Retinal pigment epithelial cell (primary cell): ENCODE results near the gene HSF2BP.

Experiments
- DNase-seq: peaks from one replicate; pipeline ENCODE4 v3.0.0-alpha.2; 2010; ENCODE audit warnings: low read depth
- H3K4me3 ChIP-seq: 2 replicates; pipeline ENCODE4 v1.5.1; 2011; ENCODE audit warnings: mild to moderate bottlenecking, low read length, control low read depth, moderate library complexity
- TF ChIP-seq, protein P1 (sequence below): conservative IDR thresholded peaks from 2 replicates; pipeline ENCODE4 v1.5.1; 2011; ENCODE audit warnings: low read depth, low read length, control low read depth, inconsistent platforms

Gene HSF2BP

DNA sequence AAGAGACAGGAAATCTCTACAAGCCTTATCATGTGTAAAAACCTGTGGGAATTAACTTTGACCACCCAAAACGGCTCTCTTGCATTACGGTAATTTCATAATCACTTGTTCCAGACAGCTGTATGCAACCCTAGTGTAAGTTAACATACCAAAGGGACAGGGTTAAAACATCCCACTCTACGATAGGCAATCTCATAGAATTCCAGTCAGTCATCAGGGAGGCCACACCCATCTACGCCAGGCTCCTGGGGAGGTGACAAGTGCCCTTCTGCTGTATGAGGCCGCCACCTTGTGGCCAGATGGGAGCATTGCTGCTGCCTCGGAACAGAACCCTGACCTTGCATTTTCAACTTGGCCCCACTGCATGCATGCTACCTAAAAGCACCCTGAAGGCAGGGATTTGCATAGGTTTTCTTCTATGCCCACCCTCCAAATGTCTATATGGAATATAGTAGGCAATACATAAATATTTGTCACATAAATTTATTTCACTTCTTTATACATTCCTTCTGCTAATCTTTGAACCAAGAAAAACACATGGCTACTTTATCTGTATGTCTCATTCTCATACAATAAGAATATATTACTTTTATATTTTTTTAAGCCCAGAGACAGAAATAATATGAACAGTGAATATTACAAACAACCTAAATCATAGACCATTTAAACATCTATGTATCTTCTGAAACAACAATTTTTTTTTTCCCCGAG is 12.6 kb downstream of the HSF2BP start:
- TF ChIP-seq, protein P1, sequence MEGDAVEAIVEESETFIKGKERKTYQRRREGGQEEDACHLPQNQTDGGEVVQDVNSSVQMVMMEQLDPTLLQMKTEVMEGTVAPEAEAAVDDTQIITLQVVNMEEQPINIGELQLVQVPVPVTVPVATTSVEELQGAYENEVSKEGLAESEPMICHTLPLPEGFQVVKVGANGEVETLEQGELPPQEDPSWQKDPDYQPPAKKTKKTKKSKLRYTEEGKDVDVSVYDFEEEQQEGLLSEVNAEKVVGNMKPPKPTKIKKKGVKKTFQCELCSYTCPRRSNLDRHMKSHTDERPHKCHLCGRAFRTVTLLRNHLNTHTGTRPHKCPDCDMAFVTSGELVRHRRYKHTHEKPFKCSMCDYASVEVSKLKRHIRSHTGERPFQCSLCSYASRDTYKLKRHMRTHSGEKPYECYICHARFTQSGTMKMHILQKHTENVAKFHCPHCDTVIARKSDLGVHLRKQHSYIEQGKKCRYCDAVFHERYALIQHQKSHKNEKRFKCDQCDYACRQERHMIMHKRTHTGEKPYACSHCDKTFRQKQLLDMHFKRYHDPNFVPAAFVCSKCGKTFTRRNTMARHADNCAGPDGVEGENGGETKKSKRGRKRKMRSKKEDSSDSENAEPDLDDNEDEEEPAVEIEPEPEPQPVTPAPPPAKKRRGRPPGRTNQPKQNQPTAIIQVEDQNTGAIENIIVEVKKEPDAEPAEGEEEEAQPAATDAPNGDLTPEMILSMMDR: peak; percentile 98
- no peak overlapping the region for H3K4me3 ChIP-seq
- DNase-seq: peak; percentile 87

DNA sequence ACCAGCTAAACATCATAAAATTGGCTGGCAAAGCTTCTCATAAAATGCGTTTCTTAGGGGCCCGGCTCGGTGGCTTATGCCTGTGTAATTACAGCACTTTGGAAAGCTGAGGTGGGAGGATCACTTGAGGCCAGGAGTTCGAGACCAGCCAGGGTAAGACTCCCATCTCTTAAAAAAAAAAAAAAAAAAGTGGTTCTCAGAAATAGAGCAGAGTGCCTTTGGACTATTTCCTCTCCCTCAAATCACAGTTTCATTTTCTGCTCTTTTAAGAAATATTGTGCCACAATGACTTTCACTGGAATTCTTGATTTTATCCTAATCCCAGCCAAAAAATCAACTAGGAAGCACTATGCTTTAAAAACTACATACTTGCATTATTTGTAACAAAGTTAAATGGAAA is 13.3 kb downstream of the HSF2BP start:
- H3K4me3 ChIP-seq: no peak overlapping the region
- no peak for DNase-seq
- TF ChIP-seq, protein P1: no peak

DNA sequence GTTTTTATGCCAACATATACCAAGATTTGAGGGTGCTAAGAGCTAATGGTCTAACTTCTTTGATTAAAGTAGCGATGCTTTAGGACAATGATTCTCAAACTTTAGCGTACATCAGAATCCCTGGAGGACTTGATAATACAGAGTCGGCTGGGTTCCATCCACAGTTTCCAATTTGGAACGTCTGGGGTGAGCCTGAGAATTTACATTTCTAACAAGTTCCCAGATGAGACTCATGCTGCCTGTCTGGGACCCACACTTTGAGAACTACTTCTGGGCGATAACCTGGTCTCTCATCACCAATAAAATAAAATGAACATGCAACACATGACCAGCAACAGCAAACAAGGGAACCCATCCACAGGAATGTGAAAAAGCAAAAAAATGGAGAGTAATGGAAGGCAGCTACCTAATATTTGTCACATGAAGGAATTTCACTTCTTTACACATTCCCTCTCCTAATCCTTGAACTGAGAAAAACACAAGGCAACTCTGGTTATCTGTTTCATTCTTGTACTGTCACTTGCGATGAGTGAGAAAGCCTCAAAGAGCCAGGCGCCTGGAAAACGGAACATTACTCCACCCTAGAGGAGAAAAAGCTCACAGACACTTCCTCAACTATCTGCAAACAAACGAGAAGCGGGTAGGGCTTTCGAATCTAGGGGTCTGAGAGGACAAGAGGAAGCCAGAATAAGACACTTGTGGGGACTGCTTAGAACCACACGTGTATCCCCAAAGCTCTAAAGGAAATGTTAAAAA is 14.0 kb downstream of the HSF2BP start:
- no peak overlapping the region for H3K4me3 ChIP-seq
- DNase-seq: peak; percentile 89
- TF ChIP-seq, protein P1: peak; percentile 71

DNA sequence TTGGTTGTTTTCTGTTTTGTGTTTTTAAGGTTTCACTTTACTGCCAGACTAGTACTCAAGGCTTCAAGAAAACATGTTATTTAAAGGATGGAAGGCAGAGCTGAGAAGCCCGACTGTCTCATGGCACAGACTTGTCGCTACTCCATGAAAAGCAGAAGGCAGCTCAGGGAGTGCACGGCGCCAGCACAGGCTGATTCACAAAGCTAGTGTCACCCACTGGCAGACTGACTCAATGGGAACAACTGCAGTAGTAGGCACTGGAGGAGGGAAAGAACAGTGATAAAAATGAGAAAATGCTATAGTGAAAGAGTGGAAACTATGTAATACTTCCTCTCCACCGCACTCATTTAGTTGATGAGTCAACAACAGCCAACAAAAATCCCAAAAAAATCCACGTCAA is 14.7 kb downstream of the HSF2BP start:
- no peak for DNase-seq
- TF ChIP-seq, protein P1: no peak

DNA sequence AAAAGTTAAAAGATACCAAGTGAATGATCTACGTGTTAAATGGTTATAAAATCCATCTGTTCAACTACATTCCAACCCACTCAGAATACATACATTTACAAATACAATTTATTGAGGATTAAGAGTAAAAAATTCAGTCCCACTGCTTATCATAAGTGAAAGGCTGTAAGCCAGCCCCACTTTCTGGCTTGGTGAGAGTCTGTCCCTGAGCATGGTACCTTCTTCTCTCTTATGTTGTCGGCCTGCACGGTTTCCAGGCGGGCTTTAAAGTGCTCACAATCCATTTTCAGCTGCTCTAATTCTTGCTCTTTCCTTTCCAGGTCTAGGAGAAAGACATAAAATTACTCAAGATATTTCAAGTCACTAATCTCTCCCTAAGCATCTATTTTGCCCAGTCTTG is 15.2 kb downstream of the HSF2BP start:
- TF ChIP-seq, protein P1: no peak
- no peak for DNase-seq
- H3K4me3 ChIP-seq: no peak overlapping the region

More for the DNA sequence above, 14.7 kb downstream of the HSF2BP start:
- no peak overlapping the region for H3K4me3 ChIP-seq

DNA sequence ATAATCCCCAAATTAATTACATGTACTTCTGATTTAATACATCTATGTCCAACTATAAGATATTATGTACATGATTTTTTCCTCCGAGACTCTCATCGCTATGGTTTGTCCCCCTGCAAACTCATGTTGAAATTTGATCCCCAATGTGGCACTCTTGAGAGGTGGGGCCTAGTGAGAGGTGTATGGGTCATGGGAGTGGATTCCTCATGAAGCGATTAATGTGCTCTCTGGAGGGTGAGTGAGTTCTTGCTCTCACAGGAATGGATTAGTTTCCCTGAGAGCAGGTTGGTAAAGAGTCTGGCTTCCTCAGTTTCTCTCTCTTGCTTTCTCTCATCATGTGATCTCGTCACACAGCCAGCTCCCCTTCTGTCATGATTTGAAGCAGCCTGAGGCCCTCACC is 16.1 kb downstream of the HSF2BP start:
- TF ChIP-seq, protein P1: no peak
- no peak for DNase-seq
- H3K4me3 ChIP-seq: no peak overlapping the region

DNA sequence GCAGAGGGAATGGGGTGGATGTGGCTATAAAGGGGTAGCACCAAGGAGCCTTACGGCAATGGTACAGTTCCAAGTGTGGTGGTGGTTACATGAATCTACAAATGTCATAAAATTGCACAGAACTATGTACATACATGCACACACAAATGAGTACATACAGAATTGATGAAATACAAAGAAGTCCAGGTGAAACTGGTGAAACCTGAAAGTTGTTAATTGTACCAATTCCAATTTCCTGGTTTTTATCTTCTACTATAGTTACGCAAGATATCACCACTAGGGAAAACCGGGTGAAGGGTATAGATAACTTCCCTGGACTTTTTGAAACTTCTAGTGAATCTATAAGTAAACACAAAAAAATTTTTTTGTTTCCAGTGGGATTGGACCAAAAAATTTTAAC is 18.9 kb downstream of the HSF2BP start:
- H3K4me3 ChIP-seq: no peak overlapping the region
- no peak for DNase-seq
- TF ChIP-seq, protein P1: no peak
